Measurements from ENCODE around the gene GRIN2A. TPM values are rescaled to one million over a fixed set of nuclear protein-coding genes. Genes with fewer than 3 reads are reported as not detected.
A peak's percentile ranks its signal among the peaks of the same experiment; 100 is the strongest.

GRIN2A gene
- total RNA-seq, 2 donors from 2014 or later = 0.26 to 21.4 TPM

- peaks cover 0 to 5% of the 10 kb centered on the region in 2 donors for H3K27me3 ChIP-seq
- WGBS, 2 donors = 92 to 93% methylated on average over 4 of the region's 4 CpGs
- intact Hi-C loops (cut with DNase I) = no loop called here
- no peak for DNase-seq
- no peak overlapping the region for H3K27ac ChIP-seq
- no peak overlapping the region for H3K4me3 ChIP-seq
- no peaks in the 10 kb centered on the region for H3K36me3 ChIP-seq (replicated peaks in 1 of 2; ENCODE audit: insufficient read depth in 1 of 2, low read depth in 2 of 2)
- H3K9me3 ChIP-seq = peaks cover 0 to 7% (median 0%) of the 10 kb centered on the region in 3 donors
- ATAC-seq = no peak
- peaks cover 7% of the 10 kb centered on the region for H3K4me1 ChIP-seq
- TF ChIP-seq CTCF (IDR thresholded peaks at IDR 0.05) (no peak), POLR2A (IDR thresholded peaks at IDR 0.05) (no peak)
Observed at GRCh38 chr16:10037751-10038150, 144.5 kb downstream of the GRIN2A start.

- H3K4me1 ChIP-seq = peaks cover 7% of the 10 kb centered on the region
- H3K27me3 ChIP-seq = peaks cover 0 to 5% of the 10 kb centered on the region in 2 donors
- ATAC-seq (no peak), DNase-seq (no peak)
- H3K36me3 ChIP-seq (replicated peaks in 1 of 2; ENCODE audit: insufficient read depth in 1 of 2, low read depth in 2 of 2) = no peaks in the 10 kb centered on the region
- H3K9me3 ChIP-seq = peaks cover 0 to 7% (median 0%) of the 10 kb centered on the region in 3 donors
- TF ChIP-seq POLR2A (IDR thresholded peaks at IDR 0.05) (no peak), CTCF (IDR thresholded peaks at IDR 0.05) (no peak)
- intact Hi-C loops (cut with DNase I) = no loop called here
- no peak overlapping the region for H3K27ac ChIP-seq
- 42 to 56% methylated on average over 7 of the region's 7 CpGs for WGBS, 2 donors
- H3K4me3 ChIP-seq = no peak overlapping the region
Observed at GRCh38 chr16:10036956-10037355, 145.3 kb downstream of the GRIN2A start.

- H3K4me1 ChIP-seq = no peaks in the 10 kb centered on the region
- DNase-seq (no peak), ATAC-seq (no peak)
- H3K27me3 ChIP-seq = no peaks in the 10 kb centered on the region
- intact Hi-C loops (cut with DNase I) = no loop called here
- H3K9me3 ChIP-seq = peaks cover 0 to 7% (median 0%) of the 10 kb centered on the region in 3 donors
- 53 to 57% methylated on average over 5 of the region's 5 CpGs for WGBS, 2 donors
- TF ChIP-seq CTCF (IDR thresholded peaks at IDR 0.05) (no peak), POLR2A (IDR thresholded peaks at IDR 0.05) (no peak)
- H3K4me3 ChIP-seq = no peak overlapping the region
- no peak overlapping the region for H3K27ac ChIP-seq
- no peaks in the 10 kb centered on the region for H3K36me3 ChIP-seq (replicated peaks in 1 of 2; ENCODE audit: insufficient read depth in 1 of 2, low read depth in 2 of 2)
Observed at GRCh38 chr16:10033556-10033955, 148.7 kb downstream of the GRIN2A start.

GRCh38 chr16:10031955-10032354, 150.3 kb downstream of the GRIN2A start:
- Histone ChIP-seq H3K9me3 (no peaks in the 10 kb centered on the region), H3K36me3 (replicated peaks in 1 of 2; ENCODE audit: insufficient read depth in 1 of 2, low read depth in 2 of 2) (no peaks in the 10 kb centered on the region), H3K4me3 (no peak overlapping the region), H3K27ac (no peak overlapping the region), H3K4me1 (no peaks in the 10 kb centered on the region), H3K27me3 (no peaks in the 10 kb centered on the region)
- intact Hi-C loops (cut with DNase I) = no loop called here
- WGBS, 2 donors = 81% methylated on average over 4 of the region's 4 CpGs
- TF ChIP-seq POLR2A (IDR thresholded peaks at IDR 0.05) = no peak
- TF ChIP-seq CTCF (IDR thresholded peaks at IDR 0.05) = no peak
- no peak for ATAC-seq
- no peak for DNase-seq

- Histone ChIP-seq H3K4me1 (no peaks in the 10 kb centered on the region), H3K27ac (no peak overlapping the region), H3K4me3 (no peak overlapping the region), H3K27me3 (no peaks in the 10 kb centered on the region), H3K9me3 (no peaks in the 10 kb centered on the region), H3K36me3 (replicated peaks in 1 of 2; ENCODE audit: insufficient read depth in 1 of 2, low read depth in 2 of 2) (no peaks in the 10 kb centered on the region)
- intact Hi-C loops (cut with DNase I) = no loop called here
- ATAC-seq = no peak
- no peak for DNase-seq
- TF ChIP-seq POLR2A (IDR thresholded peaks at IDR 0.05) (no peak), CTCF (IDR thresholded peaks at IDR 0.05) (peak in 2 of 7 experiments; percentile 10 to 23)
- WGBS, 2 donors = 45 to 54% methylated on average over 7 of the region's 7 CpGs
Observed at GRCh38 chr16:10031473-10031872, 150.8 kb downstream of the GRIN2A start.

Measured in body of pancreas (tissue), 4 donors.